Measurements from ENCODE around the gene HACE1.
"Not testable (repeated sequence)": the region's sequence is repeated elsewhere in the genome, so short reads cannot be mapped to it uniquely, and the experiment has no call there.

The HACE1 gene

GRCh38 chr6:104829183-104829958, 30.3 kb downstream of the HACE1 start:
- no peak for DNase-seq (ENCODE audit: low read depth in 3 of 3)

DNA sequence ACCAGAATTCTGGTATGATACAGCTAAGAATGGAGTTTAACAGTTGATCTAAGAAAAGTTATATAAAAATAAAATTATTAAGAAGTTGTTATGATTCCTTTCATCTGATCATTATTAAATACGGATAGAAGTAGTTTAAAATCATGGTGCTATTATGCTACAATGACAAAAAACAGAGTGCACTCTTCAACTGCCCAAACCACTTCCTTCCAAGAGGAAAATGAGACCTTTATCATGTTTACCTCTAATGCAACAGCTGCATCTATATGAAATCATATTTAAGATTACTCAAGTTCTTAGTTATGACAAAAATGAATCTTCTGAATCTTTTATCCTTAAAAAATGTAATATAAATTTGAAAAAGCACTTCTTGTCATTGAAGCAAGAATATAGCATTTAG, 31.2 kb downstream of the HACE1 start:
- DNase-seq (ENCODE audit: low read depth in 3 of 3), result no peak

GRCh38 chr6:104820820-104821219, 38.9 kb downstream of the HACE1 start:
- not testable (repeated sequence) for DNase-seq (ENCODE audit: low read depth in 3 of 3)

- no peak for DNase-seq (ENCODE audit: low read depth in 3 of 3)
These were observed 43.6 kb downstream of the HACE1 start for GRCh38 chr6:104816125-104816524.

GRCh38 chr6:104814743-104815142, 45.0 kb downstream of the HACE1 start:
- no peak for DNase-seq (ENCODE audit: low read depth in 3 of 3)

DNA sequence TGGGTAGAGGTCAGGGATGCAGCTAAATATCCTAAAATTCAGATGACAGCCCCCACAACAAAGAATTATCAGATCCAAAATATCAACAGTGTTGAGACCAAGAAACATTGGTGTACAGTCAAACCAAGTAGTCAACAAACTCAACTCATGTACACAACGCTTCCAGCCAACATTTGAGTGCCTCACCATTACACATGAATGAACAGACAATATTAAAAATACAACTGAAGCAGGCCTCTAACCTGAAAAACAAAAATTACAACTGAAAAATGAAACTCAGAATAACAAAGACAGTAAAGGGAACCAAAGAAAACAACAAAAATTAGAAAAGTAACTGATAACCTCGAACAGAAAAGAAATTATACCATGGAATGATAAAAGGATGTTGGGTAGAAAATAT, 46.2 kb downstream of the HACE1 start:
- no peak for DNase-seq (ENCODE audit: low read depth in 3 of 3)

GRCh38 chr6:104809116-104809515, 50.6 kb downstream of the HACE1 start:
- DNase-seq (ENCODE audit: low read depth in 3 of 3), result no peak

- not testable (repeated sequence) for DNase-seq (ENCODE audit: low read depth in 3 of 3)
These were observed 54.4 kb downstream of the HACE1 start for GRCh38 chr6:104805335-104805734.

- no peak for DNase-seq (ENCODE audit: low read depth in 3 of 3)
These were observed 60.5 kb downstream of the HACE1 start for GRCh38 chr6:104799134-104799657.

GRCh38 chr6:104796031-104796785, 63.5 kb downstream of the HACE1 start:
- DNase-seq (ENCODE audit: low read depth in 3 of 3), result no peak

DNA sequence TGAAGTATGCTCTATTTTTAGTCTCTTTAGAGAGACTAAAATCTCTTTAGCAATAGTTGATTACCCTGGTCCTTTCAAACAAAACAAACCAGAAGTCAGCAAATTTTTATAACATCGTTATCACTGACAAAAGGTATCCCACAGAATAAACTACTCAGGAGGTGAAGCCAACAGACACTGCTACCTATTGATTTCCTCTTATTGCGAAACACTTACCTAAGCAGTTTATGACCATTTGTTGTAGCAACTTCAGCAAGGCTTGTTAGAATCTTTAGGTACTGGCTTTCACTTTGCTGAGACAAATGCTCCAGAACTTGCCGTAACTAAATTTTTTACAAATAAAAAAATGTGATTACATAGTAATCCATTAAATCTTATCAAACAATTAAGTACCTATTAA, 64.4 kb downstream of the HACE1 start:
- no peak for DNase-seq (ENCODE audit: low read depth in 3 of 3)

DNA sequence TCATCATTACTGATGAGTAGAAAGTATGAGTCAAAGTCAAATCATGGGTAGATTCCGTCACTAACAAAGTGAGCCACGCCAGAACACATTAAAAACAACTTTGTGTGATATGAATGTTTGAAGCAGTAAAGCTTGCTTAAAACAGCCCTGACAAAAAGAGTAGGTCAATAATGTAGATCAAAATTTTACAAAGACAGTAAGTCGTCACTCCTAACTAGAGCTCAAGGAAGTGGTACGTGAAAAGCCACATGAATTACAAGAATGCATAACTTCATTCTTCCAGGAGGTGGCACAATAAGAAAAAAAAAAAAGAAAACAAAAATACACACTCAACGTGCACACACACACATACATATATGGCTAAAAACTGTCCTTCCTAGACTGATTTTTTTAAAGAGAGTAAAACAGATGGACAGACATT, 69.9 kb downstream of the HACE1 start:
- DNase-seq (ENCODE audit: low read depth in 3 of 3), result no peak

DNA sequence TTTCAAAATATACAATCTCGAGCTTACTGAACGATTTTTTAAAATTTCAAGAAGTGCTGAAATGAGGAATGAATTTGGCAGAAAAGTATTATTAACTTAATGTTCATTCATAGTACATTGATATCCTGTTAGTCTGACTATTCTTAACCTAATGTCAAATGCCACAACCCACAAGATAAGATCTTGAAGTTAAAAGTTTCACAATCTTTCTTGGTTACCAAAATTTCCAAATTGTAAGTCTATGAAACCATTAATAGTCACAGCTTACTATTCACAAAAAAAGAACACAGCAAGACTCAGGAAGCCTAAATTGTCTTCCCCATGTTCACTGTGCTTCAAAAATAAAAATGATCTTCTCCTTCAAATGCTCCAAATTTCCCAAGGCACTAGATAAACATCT, 71.3 kb downstream of the HACE1 start:
- no peak for DNase-seq (ENCODE audit: low read depth in 3 of 3)

DNA sequence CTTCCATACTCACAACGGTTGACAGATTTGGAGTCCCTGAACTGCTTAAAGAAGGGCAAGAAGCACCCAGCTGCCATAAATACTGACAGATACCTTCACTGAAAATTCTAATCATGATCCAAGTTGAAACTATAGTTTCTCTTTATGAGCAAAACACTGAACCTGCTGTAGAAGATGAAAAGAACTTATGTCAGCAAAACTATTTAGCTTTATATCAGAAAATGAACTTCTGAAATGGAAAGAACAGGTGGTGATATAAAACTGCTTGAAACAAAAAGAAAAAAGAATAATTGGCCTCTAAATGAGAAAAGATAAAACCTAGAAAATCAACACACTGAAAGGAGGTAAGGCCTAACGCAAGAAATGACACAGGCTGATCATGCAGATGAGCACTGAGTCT, 72.4 kb downstream of the HACE1 start:
- DNase-seq (ENCODE audit: low read depth in 3 of 3), result no peak

- DNase-seq (ENCODE audit: low read depth in 3 of 3), result no peak
These were observed 74.8 kb downstream of the HACE1 start for GRCh38 chr6:104784884-104785283.

GRCh38 chr6:104771258-104771832, 88.4 kb downstream of the HACE1 start:
- DNase-seq (ENCODE audit: low read depth in 3 of 3), result no peak

DNA sequence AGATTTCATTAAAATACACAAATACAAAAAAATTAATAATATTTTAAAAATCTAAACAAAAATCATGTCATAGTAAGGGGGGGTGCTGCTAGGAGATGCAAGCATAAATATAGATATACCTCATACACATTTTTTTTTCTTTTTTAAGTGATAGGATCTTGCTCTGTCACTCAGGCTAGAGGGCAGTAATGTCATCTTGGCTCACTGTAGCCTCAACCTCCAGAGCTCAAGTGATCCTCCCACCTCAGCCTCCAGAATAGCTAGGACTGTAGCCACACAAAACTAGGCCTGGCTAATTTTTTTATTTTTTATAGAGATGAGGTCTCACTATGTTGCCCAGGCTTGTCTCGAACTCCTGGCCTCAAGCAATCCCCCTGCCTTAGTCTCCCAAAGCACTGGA, 90.8 kb downstream of the HACE1 start:
- DNase-seq (ENCODE audit: low read depth in 3 of 3), result no peak

DNA sequence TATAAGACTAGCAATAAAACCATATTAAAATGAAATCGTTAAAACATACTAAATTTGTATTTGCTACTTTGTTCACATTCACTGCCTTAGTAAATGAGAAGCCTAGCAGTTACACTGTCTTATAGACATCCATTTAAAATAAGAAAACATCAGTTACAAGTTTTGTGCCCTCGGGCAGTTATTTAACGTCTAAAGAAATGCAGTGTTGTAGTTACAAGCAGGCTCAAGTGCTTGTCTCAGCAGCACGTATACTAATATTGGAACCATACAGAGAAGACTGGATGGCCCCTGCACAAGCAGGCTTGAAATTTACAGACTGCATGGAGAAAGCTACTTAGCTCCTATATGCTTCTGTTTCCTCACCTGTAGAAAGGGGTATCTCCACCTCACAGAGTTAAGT, 93.1 kb downstream of the HACE1 start:
- no peak for DNase-seq (ENCODE audit: low read depth in 3 of 3)

DNA sequence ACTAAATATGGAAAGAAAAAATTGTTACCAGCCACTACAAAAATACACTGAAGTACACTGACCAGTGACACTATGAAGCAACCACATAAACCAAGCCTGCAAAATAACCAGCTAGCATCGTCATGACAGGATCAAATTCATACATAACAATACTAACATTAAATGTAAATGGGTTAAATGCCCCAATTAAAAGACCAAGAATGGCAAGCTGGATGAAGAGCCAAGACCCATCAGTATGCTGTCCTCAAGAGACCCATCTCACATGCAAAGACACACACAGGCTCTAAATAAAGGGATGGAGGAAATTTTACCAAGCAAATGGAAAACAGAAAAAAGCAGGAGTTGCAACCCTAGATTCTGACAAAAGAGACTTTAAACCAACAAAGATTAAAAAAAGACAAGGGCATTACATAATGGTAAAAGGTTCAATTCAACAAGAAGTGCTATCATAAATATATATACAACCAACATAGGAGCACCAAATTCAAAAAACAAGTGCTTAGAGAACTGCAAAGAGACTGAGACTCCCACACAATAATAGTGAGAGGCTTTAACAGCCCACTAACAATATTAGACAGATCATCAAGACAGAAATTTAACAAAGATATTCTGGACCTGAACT, 104.8 kb downstream of the HACE1 start:
- DNase-seq (ENCODE audit: low read depth in 3 of 3), result no peak

GRCh38 chr6:104753251-104753650, 106.5 kb downstream of the HACE1 start:
- DNase-seq (ENCODE audit: low read depth in 3 of 3), result no peak

GRCh38 chr6:104750449-104750848, 109.3 kb downstream of the HACE1 start:
- no peak for DNase-seq (ENCODE audit: low read depth in 3 of 3)

GRCh38 chr6:104739124-104739523, 120.6 kb downstream of the HACE1 start:
- not testable (repeated sequence) for DNase-seq (ENCODE audit: low read depth in 3 of 3)
